ENCODE results near the gene NDEL1.

- TF ChIP-seq, protein P1, sequence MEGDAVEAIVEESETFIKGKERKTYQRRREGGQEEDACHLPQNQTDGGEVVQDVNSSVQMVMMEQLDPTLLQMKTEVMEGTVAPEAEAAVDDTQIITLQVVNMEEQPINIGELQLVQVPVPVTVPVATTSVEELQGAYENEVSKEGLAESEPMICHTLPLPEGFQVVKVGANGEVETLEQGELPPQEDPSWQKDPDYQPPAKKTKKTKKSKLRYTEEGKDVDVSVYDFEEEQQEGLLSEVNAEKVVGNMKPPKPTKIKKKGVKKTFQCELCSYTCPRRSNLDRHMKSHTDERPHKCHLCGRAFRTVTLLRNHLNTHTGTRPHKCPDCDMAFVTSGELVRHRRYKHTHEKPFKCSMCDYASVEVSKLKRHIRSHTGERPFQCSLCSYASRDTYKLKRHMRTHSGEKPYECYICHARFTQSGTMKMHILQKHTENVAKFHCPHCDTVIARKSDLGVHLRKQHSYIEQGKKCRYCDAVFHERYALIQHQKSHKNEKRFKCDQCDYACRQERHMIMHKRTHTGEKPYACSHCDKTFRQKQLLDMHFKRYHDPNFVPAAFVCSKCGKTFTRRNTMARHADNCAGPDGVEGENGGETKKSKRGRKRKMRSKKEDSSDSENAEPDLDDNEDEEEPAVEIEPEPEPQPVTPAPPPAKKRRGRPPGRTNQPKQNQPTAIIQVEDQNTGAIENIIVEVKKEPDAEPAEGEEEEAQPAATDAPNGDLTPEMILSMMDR (IDR thresholded peaks at IDR 0.05; ENCODE audit: borderline replicate concordance, extremely low read depth, low read length, poor library complexity, severe bottlenecking) = no peak
- TF ChIP-seq EZH2 (IDR thresholded peaks at IDR 0.05; ENCODE audit: borderline replicate concordance, low read depth, low read length, severe bottlenecking) = no peak
These were observed 49.8 kb downstream of the NDEL1 start for GRCh38 chr17:8485491-8485890.

Measured in DND-41 (cell line).